Stimulated activated CD4-positive, alpha-beta T cell treated with anti-CD3 and anti-CD28 coated beads, Interleukin-15, amount 100 ng/mL, for 24 hours (primary cell): ENCODE data around the gene PHLDA1.
A peak's percentile ranks its signal among the peaks of the same experiment; 100 is the strongest.

ENCODE experiments used
- DNase-seq: peaks from one replicate; pipeline ENCODE4 v3.0.0-alpha.2; 2020

Gene PHLDA1

DNA sequence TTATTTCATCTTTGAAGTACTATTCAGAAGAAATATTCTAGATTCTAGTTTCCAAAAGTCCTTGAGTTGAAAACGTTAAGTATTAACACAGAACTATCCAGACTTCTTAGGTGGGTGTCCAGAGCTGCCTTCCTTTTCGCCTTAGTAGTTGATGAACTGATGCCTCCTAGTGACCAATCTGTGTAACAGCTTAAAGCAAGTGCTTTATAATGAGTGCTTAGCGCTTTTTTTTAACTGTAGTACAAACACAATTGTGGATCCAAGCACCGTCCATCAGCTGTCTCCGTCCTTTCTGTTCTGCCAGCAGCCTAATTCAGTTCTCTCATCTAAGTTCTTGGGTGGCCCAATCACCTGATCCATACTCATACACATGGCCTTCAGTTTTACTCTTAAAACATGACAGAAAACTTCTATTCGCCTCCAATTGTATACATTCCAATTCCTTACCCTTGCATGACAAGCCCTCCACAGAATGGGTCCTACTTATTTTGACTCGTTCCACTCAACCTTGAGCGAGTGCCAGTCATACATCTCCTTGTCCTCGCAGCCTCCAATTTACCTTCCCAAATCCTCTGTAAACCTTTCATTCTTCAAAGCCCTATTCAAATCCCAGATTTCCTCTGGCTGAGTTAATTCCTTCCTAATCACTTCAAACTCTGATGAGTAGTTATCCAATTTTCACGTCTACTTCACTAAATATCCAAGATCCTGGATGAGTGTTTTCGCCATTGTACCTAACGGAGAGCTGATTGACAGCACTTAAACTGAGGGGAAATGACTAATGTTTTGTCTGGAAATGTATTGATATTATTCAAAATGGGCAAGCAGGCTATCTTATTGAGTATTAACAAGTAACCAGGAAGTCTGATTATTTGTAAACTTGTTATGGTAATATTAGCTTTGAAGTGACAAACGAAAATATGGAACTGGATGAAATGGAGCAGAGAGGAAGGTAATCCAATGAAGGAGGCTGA is 5.8 kb upstream of the PHLDA1 start:
- peak; percentile 24 for DNase-seq

DNA sequence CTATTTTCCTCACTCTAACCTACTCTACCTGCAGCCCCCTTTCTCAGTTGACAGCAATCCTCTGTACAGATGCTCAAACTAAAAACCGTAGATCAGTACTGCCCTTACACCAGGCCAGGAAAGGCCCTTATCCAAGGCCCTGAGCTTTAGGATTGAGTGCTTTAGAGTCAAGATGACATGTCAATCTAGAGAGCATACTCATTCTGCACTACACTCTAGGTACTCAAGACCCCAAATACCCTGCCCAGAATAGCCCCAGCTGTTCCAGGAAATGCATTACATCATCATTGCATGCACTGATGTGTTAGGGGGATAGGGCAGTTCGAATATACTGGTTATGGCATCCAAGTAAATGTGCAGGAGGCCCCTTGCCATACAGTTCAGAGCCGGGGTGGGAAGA is 3.5 kb upstream of the PHLDA1 start:
- DNase-seq: no peak

DNA sequence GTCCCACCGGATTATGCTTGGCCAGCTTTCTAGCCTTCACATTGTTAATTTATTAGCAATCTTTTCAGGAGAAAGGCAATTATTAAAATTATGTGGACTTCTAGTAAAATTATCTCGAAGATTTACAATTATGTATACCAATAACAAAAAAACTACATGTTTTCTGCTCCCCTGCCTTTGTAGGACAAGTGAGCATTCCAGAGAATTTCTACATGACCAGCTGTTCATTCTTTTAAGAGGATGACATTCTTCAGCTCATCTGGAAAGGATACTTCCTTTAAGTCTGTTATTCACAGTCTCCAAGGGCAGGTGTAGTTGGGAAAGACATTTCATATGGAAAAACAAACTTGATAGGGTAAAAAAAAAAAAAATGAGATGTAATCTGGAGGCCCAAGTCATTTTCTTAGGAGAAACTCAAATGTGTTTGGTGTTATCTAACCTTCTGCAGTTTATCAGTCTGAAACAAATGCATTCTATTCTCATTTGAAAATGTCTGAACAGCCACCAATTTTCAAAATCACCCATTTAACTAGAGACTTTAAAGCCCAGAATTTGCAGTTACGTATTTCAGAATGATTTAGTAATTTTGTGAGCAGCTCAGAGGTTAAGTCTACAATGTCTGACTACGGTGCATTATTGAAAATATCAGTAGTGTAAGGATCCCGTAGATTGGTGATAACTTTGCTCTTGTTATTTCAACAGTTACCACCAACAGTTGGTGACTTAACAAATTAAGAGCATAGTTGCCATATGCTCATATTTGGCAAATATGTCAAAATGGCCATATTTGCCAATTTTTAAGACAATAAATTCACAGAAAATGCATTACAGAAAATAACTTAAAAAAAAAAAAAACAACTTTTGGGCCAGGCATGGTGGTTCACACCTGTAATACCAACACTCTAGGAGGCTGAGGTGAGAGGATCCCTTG is 1.8 kb upstream of the PHLDA1 start:
- no peak for DNase-seq

DNA sequence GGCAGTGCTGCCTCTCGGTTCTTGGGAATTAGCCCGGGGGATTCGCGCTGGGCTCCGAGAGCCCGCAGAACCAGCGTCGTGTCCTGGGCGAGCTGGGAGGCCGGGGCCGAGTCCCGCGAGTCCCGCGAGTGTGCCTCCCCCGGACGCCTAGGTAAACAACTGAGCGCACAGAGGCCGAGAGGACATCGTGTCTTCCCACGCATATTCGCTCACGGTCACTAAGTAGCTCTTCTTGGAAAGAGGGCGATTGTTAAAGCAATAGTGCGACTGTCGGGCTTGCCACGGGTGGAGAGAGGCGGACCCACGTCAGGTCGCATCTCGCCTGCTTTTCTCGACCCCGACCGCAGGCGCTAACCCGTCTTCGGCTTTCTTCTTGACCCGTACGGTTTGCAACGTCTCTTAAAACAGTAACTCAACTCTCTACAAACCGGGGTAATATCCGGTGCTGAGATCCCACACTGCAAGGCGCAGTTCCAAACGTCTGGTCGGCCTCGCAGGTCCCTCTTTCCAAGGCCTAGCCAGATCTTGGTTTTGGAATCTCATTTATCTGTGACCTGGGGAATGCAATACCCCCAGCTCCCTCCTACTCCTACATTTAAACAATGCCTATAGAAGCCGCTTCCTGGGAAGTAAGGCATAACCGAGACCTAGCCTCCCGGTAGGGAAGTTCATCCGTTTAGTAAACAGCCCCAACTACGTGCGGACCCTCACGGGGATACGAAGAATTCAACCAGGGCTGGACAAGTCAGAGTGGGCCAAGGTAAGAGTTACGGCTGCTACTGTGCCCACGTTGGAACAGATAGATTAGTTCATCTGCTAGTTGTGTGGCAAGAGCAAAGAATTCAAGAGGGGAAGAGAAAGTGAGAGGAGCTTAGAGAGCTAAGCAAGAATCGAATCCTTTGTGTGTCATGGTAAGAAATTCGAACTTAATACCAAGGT is 736 bp upstream of the PHLDA1 start:
- DNase-seq: peak; percentile 34

DNA sequence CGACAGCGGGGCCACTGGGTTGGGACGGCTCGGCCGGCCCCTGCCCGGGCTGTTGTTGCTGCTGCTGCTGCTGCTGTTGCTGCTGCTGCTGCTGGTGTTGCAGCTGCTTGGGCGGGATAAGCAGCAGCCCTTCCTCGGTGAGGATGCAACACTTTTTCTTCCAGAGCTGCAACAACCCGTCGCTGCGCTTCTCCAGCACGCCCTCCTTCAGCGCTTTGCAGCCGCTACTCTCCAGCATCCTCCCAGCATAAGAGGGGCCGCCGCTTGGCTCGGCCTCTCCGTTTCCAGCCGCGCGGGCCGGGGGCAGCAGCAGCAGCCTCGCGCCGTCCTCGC is 529 bp downstream of the PHLDA1 start:
- no peak for DNase-seq

DNA sequence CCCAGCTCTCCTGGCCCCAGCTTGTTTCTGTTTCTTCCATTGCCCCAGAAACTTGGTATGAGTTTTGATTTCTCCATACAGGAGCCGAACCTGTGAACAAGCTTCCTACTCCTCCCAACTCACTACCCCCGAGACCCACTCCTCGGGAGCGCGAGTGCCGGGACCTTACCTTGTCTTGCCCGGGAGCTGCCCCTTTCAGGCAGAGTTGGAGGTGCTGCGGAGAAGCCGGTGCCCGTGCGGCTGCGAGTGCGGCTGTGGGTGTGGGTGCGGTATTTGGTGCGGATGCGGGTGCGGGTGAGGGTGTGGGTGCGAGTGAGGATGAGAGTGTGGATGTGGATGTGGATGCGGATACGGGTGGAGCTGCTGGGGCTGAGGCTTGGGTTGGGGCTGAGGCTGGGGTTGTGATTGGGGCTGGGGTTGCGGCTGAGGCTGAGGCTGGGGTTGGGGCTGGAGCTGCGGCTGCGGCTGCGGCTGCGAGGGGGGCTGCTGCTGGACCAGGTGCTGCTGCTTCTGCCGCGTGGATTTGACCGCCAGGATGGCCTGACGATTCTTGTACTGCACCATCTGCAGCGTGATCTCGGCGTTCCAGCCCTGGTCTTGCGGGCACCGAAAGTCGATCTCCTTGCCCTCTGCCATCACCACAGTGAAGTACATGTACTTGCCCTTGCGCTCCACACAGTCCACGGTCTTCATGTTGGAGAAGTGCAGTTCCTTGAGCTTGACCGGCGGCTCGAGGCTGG is 1.1 kb downstream of the PHLDA1 start:
- peak; percentile 70 for DNase-seq

DNA sequence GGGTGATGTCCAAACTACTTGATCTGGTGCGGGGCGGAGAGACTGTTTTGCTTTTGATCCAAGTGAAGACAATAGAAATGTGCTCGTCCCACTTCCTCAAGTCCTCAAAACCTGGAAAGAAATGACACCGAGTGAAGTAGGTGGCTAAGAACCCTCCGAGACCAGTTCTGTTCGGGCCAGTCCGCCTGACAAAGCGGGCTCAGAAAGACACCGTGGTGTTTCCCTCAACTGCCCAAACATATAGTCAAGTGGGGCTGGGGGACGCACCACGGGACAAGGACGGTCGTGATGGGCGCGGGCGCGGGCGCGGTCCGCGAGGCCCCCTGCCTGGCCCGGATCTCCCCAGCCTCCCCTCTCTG is 1.6 kb downstream of the PHLDA1 start:
- peak; percentile 43 for DNase-seq

DNA sequence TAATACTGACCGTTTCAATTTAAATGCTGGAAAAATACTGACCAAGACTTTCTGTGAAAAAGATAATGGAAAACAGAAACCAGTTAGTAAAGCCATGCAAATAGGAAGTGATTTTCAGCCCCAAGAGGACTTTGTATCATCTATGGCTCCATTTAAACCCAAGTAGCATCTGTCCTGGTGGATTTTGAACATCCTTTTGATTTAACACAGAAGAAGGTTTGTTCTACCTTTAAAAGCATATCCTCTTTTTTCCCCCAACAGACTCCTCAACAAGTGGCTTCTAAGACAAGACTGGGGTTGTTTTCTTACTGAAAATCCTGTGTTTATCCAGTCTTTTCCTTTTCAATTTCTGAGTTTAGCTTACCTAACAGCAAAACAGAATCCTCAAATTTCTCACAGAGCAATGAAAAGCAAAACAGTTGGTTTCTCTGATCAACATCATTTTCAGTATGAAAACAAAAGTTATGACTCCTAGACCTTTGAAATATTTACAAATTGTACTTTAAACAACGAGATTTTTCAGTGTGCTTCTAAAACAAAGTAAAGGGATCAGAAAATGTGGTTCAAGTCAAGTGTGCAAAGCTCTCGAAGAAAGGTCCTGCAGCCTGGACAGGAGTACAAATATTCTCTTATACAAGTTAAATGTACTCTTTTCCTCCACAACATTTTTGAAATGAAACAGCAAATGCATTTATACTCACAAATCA is 2.9 kb downstream of the PHLDA1 start:
- DNase-seq: no peak

DNA sequence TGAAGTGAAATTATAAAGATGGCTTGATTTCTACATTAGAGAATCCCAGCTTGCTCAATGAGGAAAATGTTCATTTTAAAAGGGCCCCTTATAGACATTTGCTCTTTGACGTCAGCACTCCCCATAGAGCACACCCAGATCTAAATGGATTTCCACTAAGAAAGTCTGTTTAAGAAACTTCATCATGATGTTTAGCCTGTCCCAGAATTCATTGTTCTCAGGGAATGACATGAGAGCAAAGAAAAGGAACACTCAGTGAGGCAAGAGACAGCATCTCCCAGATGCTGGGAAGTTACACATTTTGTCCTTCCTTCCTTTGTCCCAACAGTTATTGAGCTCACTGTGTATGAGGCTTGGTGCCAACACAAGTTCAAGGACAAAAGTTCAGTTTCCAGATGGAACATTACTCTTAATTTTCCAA is 4.9 kb downstream of the PHLDA1 start:
- DNase-seq: no peak

DNA sequence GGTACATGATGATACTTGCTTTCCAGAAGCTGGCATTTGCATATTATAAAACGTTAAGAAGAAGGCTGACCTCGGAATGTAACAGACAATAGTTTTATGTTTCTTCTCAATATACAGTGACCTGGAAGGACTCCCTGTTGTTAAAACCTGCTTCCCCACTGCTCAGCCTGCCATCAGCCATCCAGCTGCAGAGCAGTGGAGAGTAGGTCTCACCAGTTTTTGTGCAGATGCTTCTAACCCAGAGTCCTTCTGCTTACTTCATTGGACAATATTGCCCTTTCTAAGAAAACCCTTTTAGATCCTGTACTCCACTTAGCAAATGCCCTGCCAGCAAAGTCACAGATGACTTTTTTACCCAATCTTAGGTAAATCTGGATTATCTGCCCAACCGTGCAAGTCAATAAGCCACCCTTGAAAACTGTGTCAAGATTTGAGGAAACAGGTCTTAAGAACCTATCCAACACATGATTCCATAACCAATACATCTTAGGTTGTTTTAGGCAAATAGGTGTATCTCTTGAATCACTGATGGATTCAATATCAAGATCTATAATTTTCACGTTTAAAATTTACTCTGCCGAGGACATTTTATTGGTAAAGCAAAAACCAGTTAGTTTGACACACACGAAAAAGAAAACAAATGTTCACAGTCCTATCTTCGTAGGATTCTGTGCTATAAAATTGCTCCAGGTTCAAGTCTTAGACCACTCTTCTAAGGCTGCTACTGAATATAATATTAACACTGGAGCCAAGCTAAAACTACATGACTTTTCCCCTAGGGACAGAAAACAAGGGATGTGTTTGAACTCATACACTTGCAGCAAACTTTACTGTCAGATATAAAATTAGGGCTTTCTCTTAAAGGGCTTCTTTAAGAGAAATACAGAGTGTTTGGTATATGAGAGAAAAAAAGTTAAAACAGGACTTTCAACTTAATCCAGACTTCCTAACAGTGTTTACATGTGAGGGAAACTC is 5.7 kb downstream of the PHLDA1 start:
- DNase-seq: no peak

DNA sequence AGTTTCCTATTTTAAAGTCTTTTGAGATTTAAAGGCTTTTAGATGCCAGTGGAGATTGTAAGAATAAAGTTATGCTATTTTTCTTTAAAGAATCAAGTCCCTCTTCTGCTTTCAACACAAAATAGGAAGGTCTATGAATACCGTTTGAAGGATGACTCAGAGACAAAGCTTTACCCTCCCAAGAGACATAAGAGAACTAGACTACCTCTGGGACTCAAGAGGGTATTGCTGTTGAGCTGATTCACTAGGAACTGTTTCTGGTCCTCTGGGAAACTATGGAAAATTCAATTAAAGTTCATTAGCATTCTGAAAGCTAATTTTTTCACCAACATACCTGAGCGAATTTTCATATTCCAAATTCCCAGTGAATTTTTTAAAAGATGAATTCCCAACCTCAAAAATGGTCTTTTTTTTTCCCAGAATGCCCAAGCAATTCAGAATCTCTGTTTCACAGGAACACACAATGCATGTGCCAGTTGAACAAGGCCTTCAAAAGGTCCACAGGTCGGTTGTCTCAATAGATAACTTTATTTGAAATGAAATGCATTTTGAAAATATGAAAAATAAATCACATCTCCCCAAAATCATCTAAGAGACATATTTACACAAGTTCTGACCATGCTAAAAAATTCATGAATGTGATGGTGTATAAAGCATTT is 6.5 kb downstream of the PHLDA1 start:
- no peak for DNase-seq

DNA sequence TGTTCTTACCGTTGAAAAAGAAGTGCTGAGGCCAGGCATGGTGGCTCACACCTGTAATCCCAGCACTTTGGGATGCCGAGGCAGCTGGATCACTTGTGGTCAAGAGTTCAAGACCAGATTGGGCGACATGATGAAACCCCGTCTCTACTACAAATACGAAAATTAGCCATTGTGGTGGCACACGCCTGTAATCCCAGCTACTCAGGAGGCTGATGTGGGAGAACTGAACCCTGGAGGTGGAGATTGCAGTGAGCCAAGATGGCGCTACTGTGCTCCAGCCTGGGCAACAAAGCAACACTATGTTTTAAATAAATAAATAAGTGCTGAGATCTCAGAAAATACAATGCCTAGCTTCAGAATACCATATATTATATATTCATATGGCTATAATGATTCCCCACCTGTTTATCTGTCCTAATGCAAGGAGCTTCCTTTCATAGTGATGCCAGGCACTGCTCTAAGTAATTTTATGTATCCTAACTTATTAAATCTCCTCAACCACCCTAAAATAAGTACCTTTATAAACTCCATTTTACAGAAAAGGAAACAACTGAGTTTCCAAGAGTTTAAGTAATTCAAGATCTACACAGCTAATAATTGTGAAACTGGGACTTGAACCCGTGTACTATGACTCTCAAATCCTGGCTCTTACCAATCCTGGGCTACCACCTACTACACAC is 7.3 kb downstream of the PHLDA1 start:
- no peak for DNase-seq

DNA sequence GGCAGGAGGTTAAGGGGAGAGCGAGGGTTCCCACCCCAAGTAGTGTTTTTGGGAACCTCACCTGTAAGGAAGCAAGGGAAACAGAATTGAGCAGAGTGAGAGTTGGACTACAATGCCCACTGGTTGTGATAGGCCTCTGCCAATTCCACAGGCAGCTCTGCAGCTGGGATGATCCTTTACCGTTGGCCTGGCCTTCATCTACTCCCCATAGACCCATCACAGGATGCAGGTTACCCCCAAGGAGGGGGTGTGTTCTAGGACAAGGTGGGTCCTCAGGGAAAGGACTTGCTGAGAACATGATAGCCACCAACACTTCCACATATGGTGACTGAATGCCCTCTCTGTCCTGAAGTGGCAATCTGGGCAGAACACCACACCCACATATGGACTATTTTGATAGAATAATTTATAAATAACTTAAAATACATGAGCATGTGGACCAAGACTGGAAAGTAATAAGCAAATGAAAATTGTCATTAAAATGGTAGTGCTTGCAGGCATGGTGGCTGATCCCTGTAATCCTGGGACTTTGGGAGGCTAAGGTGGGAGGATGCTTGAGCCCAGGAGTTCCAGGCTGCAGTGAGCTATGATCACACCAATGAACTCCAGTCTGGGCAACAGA is 8.4 kb downstream of the PHLDA1 start:
- no peak for DNase-seq

DNA sequence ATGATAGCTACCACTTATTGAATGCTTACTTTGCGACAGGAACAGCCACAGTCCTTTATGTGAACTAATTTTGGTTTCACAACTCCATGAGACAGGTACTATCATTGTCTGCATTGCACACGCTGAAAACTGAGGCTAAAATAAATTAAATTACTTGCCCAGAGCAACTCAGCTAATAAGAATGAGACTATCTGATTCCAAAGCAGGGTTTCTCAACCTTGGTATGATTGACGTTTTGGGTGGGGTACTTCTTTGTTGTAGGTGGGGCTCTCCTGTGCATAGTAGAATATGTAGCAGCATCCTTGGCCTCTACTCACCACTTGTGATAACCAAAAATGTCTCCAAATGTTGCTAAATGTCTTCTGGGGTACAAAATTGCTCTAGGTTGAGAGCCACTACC is 9.1 kb downstream of the PHLDA1 start:
- DNase-seq: no peak

DNA sequence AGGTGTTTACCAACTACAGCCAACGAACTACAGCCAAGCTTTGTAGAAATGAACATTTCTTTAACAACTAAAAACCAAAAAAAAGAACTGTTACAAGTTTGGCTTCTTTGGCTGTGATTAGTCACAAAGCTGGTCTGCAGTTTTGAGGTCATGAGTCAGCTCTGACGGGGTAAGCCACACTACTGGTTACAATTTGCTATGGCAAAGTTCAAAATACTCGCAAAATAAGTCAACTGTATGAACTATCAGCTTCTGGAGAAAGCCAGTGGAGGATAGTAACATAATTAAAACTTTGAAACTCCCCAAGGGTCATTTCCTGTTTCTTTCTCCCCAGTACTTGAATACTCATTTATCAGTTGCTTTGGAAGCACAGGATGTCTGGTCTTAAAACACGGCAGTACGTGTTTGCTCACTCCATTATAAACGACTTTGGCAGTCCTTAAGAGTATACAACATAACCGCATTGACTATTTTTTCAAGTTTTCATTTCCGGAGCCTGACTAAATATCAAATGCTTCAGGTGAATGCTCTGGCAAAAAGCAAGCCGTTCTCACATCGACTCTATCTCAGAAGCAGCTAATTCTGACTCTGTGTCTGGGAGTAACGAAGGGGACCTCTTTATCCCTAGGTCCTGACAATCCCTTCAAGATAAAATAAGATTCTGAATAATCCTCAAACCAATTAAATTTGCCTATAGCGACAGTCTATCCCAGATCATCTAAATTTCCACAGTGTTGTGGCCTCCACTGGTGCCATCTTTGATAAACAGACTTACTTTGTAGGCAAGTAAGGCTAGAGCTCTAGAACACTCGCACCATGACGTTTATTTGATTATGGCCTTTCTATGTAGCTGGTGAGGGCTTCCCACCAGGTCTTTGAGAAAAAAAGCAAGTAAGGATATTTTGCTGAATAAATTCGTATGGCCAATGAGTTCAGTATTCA is 10.6 kb downstream of the PHLDA1 start:
- DNase-seq: peak; percentile 81

DNA sequence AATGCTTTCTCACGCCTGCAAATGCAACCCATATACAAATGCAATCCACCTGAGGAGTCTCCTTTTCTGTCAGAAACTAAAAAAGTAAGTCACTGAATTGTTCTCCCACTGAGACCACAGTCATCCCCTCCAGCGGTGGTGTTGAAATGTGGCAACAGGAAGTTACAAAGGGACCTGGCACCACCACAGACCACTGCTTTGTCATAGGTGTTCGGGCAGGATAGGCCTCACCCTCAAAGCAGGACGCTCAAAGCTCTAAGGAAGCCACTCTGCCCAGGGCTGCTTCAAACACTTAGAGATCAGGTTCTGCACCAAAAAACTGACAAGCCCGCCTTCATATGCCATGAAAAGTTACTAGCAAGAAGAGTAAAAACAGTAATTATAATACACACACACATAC is 11.3 kb downstream of the PHLDA1 start:
- peak; percentile 86 for DNase-seq

DNA sequence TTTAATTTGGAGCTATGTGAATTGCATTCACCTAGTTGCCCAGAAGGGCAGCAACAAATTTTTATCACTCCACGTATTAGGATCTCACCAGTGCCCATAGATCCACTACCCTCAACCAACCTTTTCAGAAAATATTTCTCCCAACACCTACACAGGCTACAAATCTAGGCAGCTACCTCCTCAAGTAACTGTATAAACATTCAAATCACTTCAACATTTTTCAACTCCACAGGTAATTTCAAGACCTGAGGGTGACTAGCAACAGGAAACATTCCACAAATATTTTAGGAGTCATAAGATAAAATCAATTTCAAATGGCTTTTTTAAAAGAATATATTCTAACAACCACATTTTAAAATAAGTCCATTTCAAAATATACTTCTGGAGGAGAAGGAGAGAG is 12.9 kb downstream of the PHLDA1 start:
- no peak for DNase-seq
